ENCODE data around the gene CACHD1. TPM values are rescaled to one million over a fixed set of nuclear protein-coding genes. Genes with fewer than 3 reads are reported as not detected.

Gene CACHD1
- total and polyA plus RNA-seq, 9 of the 15 experiments (the other 6 are each of a cell fraction or from before 2014, with no cell fraction given): 0.07 TPM; not detected in 8

DNA sequence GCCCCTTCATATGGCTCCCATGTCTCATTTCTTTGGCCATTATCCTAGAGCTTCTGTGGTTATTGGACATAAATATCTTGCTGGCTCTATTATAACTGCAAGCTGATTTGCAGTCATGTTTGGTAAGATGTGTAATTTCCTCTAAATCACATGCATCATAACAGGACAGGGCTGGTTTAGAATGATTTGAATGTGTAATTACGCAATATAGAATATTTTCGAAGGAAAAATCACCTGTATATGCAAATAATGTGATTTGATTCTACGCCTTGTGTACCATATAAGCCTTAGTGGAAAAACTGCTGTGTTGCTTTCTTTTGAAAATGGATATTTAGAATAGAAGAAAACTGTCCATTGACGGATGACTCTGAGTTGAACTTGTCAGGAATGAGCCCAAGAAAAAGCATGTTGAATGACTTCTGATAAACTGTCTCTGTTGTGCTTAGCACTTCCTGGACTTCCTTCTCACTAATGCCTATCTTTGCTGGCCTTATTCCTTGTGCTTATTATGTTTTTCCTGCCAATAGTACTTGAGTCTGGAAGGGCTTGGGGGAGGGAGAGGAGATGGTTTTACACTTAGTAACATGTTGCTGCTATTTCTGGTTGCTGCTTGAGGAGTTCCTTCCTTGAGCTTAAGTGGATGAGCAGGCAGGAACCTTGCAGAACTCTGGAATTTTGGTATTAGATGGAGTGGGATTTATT is 6.5 kb downstream of the CACHD1 start:
- BruUV-seq (replicated peaks): no TSS peak
- FAIRE-seq: no peak
- H3K36me3 ChIP-seq (ENCODE audit: control insufficient read depth, insufficient read depth, low read length): no peaks in the 10 kb centered on the region

More for the DNA sequence above, 6.5 kb downstream of the CACHD1 start:
- POLR2A ChIA-PET: interaction anchor here (0.6 kb wide), 1 partner anchor 199 kb away, joined by 3 read pairs; no protein-coding TSS in a partner anchor
- Histone ChIP-seq H3K9me3 (replicated peaks; ENCODE audit: control insufficient read depth, insufficient read depth, low read depth, low read length) (no peaks in the 10 kb centered on the region), H3K27me3 (ENCODE audit: control insufficient read depth in 2 of 2, insufficient read depth in 2 of 2, low read length in 2 of 2) (peaks cover 2 to 6% of the 10 kb centered on the region in 2 experiments; a peak in 3 of 5 replicates), H3K9ac (ENCODE audit: insufficient read depth in 1 of 2, low read depth in 2 of 2, low read length in 2 of 2) (no peak overlapping the region), H3K27ac (ENCODE audit: extremely low read depth, low read depth, low read length) (no peak overlapping the region), H4K20me1 (replicated peaks; ENCODE audit: control insufficient read depth, insufficient read depth, low read length) (no peaks in the 10 kb centered on the region), H3K4me2 (ENCODE audit: insufficient read depth, low read length) (no peak overlapping the region), H3K79me2 (ENCODE audit: control insufficient read depth, insufficient read depth, low read length) (no peaks in the 10 kb centered on the region), H3K4me1 (replicated peaks in 1 of 2; ENCODE audit: control insufficient read depth in 2 of 2, insufficient read depth in 2 of 2, low read length in 2 of 2) (no peaks in the 10 kb centered on the region), H3K9me1 (ENCODE audit: control insufficient read depth, insufficient read depth, low read length) (no peaks in the 10 kb centered on the region), H2AFZ (ENCODE audit: low read depth, low read length) (no peak overlapping the region), H3K4me3 (no peak overlapping the region)
- peak; percentile 58 for TF ChIP-seq CEBPB (tag; IDR thresholded peaks at IDR 0.05)
- TF ChIP-seq, protein P1, sequence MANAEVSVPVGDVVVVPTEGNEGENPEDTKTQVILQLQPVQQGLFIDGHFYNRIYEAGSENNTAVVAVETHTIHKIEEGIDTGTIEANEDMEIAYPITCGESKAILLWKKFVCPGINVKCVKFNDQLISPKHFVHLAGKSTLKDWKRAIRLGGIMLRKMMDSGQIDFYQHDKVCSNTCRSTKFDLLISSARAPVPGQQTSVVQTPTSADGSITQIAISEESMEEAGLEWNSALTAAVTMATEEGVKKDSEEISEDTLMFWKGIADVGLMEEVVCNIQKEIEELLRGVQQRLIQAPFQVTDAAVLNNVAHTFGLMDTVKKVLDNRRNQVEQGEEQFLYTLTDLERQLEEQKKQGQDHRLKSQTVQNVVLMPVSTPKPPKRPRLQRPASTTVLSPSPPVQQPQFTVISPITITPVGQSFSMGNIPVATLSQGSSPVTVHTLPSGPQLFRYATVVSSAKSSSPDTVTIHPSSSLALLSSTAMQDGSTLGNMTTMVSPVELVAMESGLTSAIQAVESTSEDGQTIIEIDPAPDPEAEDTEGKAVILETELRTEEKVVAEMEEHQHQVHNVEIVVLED (CRISPR knock-in tag; IDR thresholded peaks at IDR 0.05): no peak
- TF ChIP-seq CEBPG (CRISPR knock-in tag; IDR thresholded peaks at IDR 0.05): no peak
- TF ChIP-seq CEBPG (tag; conservative IDR thresholded peaks at IDR 0.05 in 1 of 2, IDR thresholded peaks at IDR 0.05 in 1 of 2): peak; percentile 29 to 52; a peak in 1 of 4 replicates
- TF ChIP-seq CTBP1 (IDR thresholded peaks at IDR 0.05; ENCODE audit: borderline replicate concordance): no peak
- ATAC-seq (no peak), DNase-seq (ENCODE audit: extremely low read depth in 1 of 4, low spot score in 3 of 4) (no peak)
- WGBS (ENCODE audit: insufficient coverage, low coverage, missing lambda C conversion rate): 2% methylated on average over 4 of the region's 4 CpGs
- intact Hi-C loops (cut with micrococcal nuclease): no loop called here
- in situ Hi-C loops (cut with MboI): no loop called here
- CTCF ChIA-PET (ENCODE audit: low intra/inter-chr PET ratio): no interaction called here

All from K562 (cell line).